GM18505 (cell line): ENCODE measurements around the gene RNF212B.

Experiments
- ATAC-seq: cut with Tn5 transposase; IDR thresholded peaks from one replicate; pipeline ENCODE4 v1.9.1; 2021; ENCODE audit not compliant: unreplicated experiment
- POLR2A ChIP-seq: IDR thresholded peaks from 4 replicates; pipeline ENCODE4 v1.6.1; 2011; ENCODE audit warnings: borderline replicate concordance; ENCODE audit not compliant: insufficient read depth, insufficient read length; ENCODE audit errors: extremely low read depth

RNF212B gene

DNA sequence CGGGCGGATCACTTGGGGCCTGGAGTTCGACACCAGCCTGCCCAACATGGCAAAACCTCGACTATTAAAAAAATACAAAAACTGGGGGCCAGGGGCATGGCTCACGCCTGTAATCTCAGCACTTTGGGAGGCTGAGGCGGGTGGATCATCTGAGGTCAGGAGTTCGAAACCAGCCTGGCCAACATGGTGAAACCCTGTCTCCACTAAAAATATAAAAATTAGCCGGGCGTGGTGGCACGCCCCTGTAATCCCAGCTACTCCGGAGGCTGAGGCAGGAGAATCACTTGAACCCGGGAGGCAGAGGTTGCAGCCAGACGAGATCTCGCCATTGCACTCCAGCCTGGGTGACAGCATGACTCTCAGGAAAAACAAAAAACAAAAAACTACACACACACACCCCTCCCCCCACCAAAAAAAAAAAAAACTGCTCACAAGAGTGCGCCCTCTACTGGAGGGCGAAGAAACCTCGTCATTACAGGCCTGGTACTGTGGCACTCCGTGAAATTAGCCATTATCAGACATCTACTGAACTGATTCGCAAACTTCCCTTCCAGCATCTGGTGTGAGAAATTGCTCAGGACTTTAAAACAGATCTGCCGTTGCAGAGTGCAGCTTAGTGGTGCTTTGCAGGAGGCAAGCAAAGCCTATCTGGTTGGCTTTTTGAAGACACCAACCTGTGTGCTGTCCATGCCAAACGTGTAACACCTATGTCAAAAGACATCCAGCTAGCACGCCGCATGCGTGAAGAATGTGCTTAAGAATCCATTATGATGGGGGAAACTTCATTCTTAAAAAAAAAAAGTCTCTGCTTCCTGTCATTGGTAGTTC is 57.2 kb downstream of the RNF212B start:
- no peak for TF ChIP-seq POLR2A

DNA sequence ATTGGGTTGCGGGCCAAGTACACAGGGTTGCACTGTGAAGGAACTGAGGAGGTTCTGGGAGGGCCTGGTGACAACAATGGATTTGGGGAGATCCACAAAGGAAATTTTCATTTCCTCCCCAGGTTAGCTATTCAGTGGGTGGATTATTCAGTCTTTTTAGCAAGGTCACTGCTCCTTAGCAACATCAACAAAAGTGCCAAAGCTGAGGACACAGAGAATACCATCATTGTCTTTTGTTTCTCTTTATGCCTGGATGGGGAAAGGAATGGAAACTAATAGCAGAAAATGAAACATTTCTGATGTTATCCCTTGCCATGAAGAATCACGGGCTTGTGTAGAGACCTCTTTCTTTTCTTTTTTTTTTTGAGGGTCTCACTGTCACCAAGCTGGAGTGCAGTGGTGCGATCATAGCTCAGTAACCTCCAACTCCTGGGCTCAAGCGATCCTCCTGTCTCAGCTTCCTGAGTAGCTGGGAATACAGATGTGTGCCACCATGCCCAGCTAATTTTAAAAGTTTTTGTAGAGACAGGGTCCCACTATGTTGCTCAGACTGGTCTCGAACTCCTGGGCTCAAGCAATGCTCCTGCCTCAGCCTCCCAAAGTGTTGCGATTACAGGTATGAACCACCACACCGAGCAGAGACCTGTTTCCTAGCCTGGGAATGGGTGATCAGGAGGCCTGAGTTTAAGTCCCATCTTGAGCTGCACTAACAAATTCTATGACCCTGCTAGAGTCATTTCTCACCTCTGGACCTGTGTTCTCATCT is 58.5 kb downstream of the RNF212B start:
- ATAC-seq = no peak
- TF ChIP-seq POLR2A = no peak

More for the DNA sequence above, 57.2 kb downstream of the RNF212B start:
- no peak for ATAC-seq

DNA sequence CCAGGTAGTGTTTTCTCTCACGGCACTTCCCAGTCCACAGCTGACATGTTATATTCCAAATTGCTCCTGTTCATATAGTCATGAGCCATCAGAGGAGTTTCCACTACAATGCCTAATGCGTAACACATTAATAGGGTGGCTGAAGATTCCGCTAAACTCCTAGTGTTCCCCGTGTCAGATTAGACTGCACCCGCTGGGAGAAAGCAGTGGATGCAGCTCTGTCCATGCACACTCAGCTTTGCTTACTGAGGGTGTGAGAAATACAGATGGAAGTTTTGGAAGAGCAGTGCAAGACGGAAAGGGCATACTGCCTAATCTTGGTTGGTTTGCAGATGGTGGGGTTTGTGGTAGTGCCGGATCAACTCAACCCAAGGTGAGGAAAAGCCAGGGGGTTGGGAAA is 59.4 kb downstream of the RNF212B start:
- no peak for ATAC-seq
- no peak for TF ChIP-seq POLR2A

DNA sequence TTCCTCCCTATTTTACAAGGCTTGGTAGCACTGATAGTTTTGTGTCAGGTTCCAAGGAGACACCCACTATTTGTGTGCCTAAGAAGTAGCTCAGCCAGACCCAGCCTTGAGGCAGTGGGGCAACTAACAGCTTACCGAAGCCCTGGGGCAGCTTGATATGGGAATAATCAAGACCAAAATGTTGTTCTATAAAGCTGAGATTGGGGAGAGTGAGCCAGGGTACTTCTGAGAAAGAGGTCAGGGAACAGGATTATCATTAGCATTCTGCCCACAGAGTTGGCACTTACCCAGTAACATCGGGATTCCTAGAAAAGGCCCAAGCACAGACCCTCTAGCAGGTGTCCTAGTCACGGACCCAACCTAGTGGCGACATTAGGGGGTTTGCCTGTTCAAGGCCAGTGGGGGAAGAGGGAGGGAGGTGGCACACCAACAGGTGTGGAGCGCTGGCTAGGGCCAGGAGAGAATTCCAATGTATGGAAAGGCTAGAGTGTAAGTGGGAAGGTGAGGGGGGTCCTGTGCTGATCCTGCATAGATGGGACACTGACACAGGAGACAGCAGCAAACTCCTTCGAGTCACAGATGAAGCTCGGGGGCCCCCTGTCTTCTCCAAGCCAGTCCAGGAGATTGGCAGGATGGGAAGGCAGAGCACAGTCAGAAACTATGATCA is 60.0 kb downstream of the RNF212B start:
- no peak for ATAC-seq
- no peak for TF ChIP-seq POLR2A

DNA sequence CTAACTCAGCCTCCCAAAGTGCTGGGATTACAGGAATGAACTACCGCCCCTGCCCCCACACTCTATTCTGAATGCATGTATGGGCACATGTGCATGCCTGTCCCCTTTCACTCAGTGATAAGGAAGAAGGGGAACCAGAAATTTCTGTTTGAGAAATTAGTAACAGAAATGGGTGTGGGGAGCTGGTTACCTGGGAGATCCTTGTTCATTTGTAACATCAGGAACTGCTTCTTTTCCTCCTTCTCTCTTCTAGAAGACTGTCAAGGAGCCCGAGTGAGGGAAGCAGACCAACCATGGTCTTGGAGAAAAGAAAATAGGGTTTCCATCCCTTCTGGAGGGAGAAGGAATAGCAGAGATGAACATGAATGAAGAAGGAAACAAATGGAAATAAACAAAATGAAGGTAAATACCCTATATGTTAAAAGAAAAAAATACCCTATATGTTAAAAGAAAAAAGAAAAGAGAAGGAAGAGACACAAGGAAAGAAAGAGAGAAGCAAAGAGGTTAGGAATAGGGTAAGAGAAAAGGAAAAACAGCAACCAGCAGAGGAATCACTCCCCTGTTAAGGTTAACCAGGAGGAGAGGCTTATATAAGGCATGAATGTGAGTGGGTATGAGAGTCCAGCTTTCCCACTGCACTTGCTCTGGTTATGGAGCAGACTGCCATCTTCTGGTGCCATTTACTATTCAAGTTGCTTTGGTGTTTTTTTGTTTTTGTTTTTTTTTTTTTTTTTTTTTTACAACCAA is 61.6 kb downstream of the RNF212B start:
- TF ChIP-seq POLR2A = no peak
- no peak for ATAC-seq

DNA sequence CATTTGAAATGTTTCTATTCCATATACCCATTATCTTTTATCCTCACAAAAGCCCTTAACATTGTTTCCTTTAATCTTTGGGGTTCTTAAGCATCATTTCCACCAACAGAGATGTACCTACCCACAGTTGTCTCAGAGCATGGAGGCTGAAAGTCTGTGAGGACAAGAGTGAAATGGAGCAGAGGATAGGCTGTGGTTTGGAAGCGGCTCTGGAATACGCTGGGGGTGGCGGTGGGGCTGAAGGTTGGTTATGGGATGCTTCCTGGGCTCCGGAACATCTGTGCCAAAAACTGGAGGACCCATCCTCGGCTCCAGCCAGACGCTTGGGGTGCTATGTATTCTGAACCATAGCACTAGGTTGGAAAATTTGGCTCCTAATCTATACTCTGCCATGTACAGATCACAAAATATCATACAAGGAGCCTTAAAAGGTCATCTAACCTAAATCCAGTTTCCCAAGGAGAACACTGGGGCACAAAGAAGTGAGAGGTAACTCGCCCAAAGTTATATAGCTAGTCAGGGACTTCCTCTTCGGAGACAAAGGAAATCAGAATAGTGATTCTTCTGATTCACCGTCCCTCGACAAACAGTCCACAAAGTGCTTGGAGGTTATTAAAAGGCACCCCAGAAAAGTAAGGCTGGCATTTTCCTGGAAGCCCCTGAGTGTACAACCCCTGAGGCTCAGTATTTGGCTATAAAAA is 62.4 kb downstream of the RNF212B start:
- ATAC-seq = no peak
- TF ChIP-seq POLR2A = no peak

DNA sequence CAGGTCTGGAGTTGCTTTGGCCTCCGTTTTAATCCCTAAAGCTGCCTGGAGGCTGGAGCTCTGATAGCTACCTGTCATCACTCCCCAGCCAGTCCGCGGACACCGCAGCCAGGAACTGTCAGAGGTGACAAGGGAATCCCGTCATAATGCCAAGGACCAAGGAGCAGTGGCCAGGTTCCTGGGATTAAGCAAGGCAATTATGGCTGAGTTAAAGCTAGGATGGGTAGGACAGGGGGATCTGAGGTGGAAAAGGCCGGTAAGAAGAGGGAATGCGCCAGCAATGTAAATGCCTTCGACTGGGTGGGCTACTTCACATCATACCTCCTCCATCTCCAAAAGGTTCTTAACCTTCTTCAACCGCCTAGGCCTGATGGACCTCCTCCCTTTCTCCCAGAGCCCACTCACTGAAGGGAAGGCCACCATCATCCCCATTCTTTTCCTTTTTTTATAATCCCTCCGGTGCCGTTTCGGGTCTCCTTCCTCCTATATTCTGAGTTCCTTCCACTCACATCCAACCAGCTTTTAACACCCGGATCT is 63.0 kb downstream of the RNF212B start:
- TF ChIP-seq POLR2A = no peak
- no peak for ATAC-seq

DNA sequence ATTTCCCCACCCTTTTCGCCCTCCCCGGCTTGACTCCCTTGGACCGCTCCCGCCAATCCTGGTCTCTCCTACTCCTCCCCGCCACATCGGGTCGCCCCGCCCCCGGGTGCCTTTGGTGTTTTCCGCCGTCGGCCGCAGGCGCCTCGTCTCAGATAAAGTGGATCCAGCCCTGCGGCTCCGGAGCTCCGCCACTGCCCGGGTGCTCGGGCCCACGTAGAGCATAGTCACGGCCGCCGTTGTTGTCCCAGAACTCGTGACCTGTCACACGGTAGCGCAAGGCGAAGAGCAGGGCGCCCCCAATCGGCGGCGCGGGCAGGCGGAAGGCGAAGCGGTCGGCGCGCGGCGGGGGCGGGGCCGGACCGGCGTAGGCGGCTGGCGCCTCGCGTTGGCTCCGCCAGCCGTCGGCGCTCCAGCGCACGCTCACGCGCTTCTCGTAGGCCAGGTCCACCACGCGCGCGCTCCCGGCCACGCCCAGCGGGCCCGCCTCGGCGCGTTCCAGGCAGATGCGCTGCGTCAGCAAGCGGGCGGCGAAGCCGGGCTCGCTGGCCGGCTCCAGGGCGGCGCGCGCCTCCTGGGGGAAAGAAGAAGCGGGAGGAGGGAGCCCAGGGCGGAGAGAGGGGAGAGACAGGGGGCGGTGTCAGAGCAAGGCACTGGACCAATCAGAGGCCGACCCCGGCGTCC is 63.7 kb downstream of the RNF212B start:
- TF ChIP-seq POLR2A = peak; percentile 48
- peak; percentile 76 for ATAC-seq

DNA sequence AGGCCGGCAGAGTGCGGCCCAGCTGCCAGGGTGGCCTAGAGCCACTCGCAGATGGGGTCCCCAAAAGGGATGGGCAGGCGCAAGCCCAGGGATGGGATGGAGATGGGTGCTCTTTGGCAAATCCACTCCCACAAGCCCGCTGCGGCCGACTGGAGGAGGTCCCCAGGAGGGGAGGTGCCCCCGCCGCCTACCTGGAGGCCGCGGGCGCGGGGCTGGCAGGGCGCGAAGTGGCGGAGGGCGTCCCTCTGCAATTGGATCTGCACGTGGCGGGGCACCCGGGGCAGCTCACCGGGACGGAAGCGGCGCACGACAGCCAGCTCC is 64.2 kb downstream of the RNF212B start:
- peak; percentile 10 for ATAC-seq
- TF ChIP-seq POLR2A = peak; percentile 66

DNA sequence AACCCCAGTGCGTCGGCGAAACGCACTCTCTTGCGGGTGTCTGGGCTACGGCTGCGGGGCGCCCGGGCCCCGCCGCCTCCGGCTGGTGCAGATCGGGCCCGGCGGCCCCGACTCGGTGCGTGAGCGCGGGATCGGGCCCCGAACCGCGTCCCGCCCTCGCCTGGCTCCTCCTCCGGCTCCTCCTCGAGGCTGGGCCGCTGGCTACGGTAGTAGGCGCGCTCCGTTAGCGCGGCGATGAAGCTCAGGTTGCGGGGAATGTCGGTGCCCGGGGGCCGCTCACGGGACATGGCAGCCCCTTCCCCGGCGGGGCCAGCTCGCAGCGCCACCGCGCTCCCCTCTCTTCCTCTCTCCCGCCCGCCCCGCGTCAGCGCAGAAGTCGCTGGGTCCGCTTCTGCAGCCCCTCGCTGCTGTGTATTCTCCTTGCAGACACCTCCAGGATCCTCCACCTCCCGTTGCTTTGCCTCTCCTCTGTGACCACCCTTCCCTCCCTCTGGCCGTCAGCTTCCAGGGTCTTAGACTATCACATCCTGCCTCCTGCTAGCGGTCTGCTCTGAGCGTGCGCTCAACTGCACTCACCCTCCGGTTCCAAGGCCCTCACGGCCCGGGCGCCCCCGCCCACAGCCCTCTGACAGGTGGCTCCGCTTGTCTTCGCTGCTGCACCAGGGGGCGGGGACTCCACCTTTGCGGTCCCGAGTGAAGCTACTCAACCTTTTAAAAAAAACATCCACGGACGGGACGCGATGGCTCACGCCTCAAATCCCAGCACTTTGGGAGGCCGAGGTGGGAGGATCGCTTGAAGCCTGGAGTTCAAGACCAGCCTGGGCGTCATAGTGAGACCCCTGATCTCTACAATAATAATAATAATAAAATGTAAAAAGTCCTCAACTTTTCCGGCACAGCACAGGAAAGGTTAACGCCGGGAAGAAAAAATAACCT is 64.8 kb downstream of the RNF212B start, which contains the start of gene PPP1R3E:
Gene PPP1R3E, minus strand, starts transcription at position 570 of the 936 bp plus-strand sequence. Its CDS starts 283 bp downstream, at position 287.
- peak; percentile 77 for TF ChIP-seq POLR2A

More for the DNA sequence above, 64.8 kb downstream of the RNF212B start, which contains the start of gene PPP1R3E:
- ATAC-seq = peak; percentile 27
